ENCODE measurements around the gene IFI27. TPM values are rescaled to one million over a fixed set of nuclear protein-coding genes. Genes with fewer than 3 reads are reported as not detected.

IFI27 gene
- total and polyA plus RNA-seq, 10 of the 15 experiments (the other 5 are each of a cell fraction or from before 2014, with no cell fraction given): 1.1 to 45.5 (median 3.3) TPM

GRCh38 chr14:94080621-94081385, 29.7 kb upstream of the IFI27 start, which contains the start of the genes DDX24 and IFI27L1 (continued):
- TF ChIP-seq, protein P1, sequence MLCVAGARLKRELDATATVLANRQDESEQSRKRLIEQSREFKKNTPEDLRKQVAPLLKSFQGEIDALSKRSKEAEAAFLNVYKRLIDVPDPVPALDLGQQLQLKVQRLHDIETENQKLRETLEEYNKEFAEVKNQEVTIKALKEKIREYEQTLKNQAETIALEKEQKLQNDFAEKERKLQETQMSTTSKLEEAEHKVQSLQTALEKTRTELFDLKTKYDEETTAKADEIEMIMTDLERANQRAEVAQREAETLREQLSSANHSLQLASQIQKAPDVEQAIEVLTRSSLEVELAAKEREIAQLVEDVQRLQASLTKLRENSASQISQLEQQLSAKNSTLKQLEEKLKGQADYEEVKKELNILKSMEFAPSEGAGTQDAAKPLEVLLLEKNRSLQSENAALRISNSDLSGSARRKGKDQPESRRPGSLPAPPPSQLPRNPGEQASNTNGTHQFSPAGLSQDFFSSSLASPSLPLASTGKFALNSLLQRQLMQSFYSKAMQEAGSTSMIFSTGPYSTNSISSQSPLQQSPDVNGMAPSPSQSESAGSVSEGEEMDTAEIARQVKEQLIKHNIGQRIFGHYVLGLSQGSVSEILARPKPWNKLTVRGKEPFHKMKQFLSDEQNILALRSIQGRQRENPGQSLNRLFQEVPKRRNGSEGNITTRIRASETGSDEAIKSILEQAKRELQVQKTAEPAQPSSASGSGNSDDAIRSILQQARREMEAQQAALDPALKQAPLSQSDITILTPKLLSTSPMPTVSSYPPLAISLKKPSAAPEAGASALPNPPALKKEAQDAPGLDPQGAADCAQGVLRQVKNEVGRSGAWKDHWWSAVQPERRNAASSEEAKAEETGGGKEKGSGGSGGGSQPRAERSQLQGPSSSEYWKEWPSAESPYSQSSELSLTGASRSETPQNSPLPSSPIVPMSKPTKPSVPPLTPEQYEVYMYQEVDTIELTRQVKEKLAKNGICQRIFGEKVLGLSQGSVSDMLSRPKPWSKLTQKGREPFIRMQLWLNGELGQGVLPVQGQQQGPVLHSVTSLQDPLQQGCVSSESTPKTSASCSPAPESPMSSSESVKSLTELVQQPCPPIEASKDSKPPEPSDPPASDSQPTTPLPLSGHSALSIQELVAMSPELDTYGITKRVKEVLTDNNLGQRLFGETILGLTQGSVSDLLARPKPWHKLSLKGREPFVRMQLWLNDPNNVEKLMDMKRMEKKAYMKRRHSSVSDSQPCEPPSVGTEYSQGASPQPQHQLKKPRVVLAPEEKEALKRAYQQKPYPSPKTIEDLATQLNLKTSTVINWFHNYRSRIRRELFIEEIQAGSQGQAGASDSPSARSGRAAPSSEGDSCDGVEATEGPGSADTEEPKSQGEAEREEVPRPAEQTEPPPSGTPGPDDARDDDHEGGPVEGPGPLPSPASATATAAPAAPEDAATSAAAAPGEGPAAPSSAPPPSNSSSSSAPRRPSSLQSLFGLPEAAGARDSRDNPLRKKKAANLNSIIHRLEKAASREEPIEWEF (IDR thresholded peaks at IDR 0.05; ENCODE audit: insufficient replicate concordance, low read depth, low read length): no peak
- TF ChIP-seq ETV6 (conservative IDR thresholded peaks at IDR 0.05 in 1 of 2, IDR thresholded peaks at IDR 0.05 in 1 of 2; ENCODE audit: borderline replicate concordance in 1 of 2, low read depth in 1 of 2): no peak
- TF ChIP-seq, protein P2, sequence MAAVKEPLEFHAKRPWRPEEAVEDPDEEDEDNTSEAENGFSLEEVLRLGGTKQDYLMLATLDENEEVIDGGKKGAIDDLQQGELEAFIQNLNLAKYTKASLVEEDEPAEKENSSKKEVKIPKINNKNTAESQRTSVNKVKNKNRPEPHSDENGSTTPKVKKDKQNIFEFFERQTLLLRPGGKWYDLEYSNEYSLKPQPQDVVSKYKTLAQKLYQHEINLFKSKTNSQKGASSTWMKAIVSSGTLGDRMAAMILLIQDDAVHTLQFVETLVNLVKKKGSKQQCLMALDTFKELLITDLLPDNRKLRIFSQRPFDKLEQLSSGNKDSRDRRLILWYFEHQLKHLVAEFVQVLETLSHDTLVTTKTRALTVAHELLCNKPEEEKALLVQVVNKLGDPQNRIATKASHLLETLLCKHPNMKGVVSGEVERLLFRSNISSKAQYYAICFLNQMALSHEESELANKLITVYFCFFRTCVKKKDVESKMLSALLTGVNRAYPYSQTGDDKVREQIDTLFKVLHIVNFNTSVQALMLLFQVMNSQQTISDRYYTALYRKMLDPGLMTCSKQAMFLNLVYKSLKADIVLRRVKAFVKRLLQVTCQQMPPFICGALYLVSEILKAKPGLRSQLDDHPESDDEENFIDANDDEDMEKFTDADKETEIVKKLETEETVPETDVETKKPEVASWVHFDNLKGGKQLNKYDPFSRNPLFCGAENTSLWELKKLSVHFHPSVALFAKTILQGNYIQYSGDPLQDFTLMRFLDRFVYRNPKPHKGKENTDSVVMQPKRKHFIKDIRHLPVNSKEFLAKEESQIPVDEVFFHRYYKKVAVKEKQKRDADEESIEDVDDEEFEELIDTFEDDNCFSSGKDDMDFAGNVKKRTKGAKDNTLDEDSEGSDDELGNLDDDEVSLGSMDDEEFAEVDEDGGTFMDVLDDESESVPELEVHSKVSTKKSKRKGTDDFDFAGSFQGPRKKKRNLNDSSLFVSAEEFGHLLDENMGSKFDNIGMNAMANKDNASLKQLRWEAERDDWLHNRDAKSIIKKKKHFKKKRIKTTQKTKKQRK (IDR thresholded peaks at IDR 0.05; ENCODE audit: low read depth, low read length): peak; percentile 52; the same call in 1 of the 2 replicates
- peak; percentile 84 for TF ChIP-seq E2F4 (IDR thresholded peaks at IDR 0.05; ENCODE audit: low read depth, low read length)
- peak; percentile 71; the same call in 1 of the 2 replicates for TF ChIP-seq TCF12 (IDR thresholded peaks at IDR 0.05; ENCODE audit: low read depth, low read length)
- TF ChIP-seq ZSCAN29 (IDR thresholded peaks at IDR 0.05): no peak
- peak; percentile 83 for TF ChIP-seq NR2C1 (IDR thresholded peaks at IDR 0.05)
- TF ChIP-seq GABPA (IDR thresholded peaks at IDR 0.05; ENCODE audit: low read depth): peak; percentile 90
- no peak for TF ChIP-seq BCL3 (IDR thresholded peaks at IDR 0.05; ENCODE audit: borderline replicate concordance, insufficient read depth, low read depth, low read length, poor library complexity, severe bottlenecking)
- TF ChIP-seq SUZ12 (IDR thresholded peaks at IDR 0.05; ENCODE audit: unreplicated experiment): no peak
- peak; percentile 19 for TF ChIP-seq E4F1 (IDR thresholded peaks at IDR 0.05; ENCODE audit: borderline replicate concordance, partially characterized antibody)
- TF ChIP-seq CBX3 (IDR thresholded peaks at IDR 0.05; ENCODE audit: borderline replicate concordance, low read depth): no peak
- no peak for TF ChIP-seq HCFC1 (IDR thresholded peaks at IDR 0.05; ENCODE audit: low read length)
- TF ChIP-seq RB1 (IDR thresholded peaks at IDR 0.05; ENCODE audit: borderline replicate concordance): peak; percentile 91; the same call in 1 of the 2 replicates
